Measurements from ENCODE around the gene CDK4. TPM values are rescaled to one million over a fixed set of nuclear protein-coding genes. Genes with fewer than 3 reads are reported as not detected.

CDK4 gene
- total RNA-seq (2022) (205 and 210 TPM in 2 replicates), Bru-seq, nascent RNA (percentile 95 among the genes with signal in this experiment), BruChase-seq, experiment 1, labeled RNA remaining after a 2-hour chase (percentile 96 among the genes with signal in this experiment), BruChase-seq, experiment 2, labeled RNA remaining after a 6-hour chase (percentile 98 among the genes with signal in this experiment)
- long read RNA-seq, transcript CDK4-201 (8 exons, 2,076 nt), result major isoform, 374 of 414 reads
- long read RNA-seq, partial matches to known transcripts, result 16 of 414 reads
- long read RNA-seq, other reads (novel, unspliced or antisense), result 18 of 414 reads

GRCh38 chr12:57751788-57752667, at the start of gene CDK4:
Gene CDK4 (minus strand): TSS chr12:57752310. CDS start chr12:57751717, 593 bp downstream.
- BruUV-seq (replicated peaks), result TSS peak; percentile 69
- no peak for TF ChIP-seq CTCF (IDR thresholded peaks at IDR 0.05; ENCODE audit: insufficient read depth in 1 of 2, low read depth in 1 of 2, low read length in 1 of 2, severe bottlenecking in 1 of 2, unreplicated experiment in 1 of 2)
- H3K4me3 ChIP-seq (ENCODE audit: low read depth, low read length), result peak within 1 kb of the TSS; percentile 83
- peak within 1 kb of the TSS; percentile 99 for H3K4me3 Mint-ChIP-seq (ENCODE audit: unreplicated experiment)
- H3K4me1 ChIP-seq, result peaks cover 16% of the 10 kb centered on the region; the same call in 1 of the 2 replicates
- no peaks in the 10 kb centered on the region for H3K9me3 Mint-ChIP-seq (ENCODE audit: unreplicated experiment)
- no peaks in the 10 kb centered on the region for H3K27me3 ChIP-seq (replicated peaks; ENCODE audit: control insufficient read depth, insufficient read depth, low read length)
- intact Hi-C loops (cut with micrococcal nuclease; ENCODE audit: unreplicated experiment), result loop anchor here (2.0 kb wide), 1 partner anchor 15 kb away; the partner anchor contains the start of gene CYP27B1
- peaks cover 27% of the 10 kb centered on the region for H3K4me1 Mint-ChIP-seq (ENCODE audit: low read depth, unreplicated experiment)
- DNase-seq, result peak; percentile 99 to 100
- CTCF ChIA-PET, result interaction anchor here (0.6 to 1.1 kb wide), 3 partner anchors 20 to 149 kb away, joined by 3 to 7 read pairs (median 4); partner anchors contain the start of genes CTDSP2, EEF1AKMT3 and METTL1
- H3K36me3 Mint-ChIP-seq (ENCODE audit: insufficient read depth, unreplicated experiment), result peaks cover 63% of the 10 kb centered on the region
- POLR2A ChIA-PET, result interaction anchor here (0.8 kb wide), 1 partner anchor 20 kb away, joined by 5 read pairs; the partner anchor contains the start of genes EEF1AKMT3 and METTL1
- peak within 1 kb of the TSS; percentile 99 for H3K27ac Mint-ChIP-seq (ENCODE audit: unreplicated experiment)
- H3K27me3 Mint-ChIP-seq (ENCODE audit: insufficient read depth, unreplicated experiment), result no peaks in the 10 kb centered on the region
- peaks cover 3% of the 10 kb centered on the region; the same call in 1 of the 2 replicates for H3K36me3 ChIP-seq (ENCODE audit: control insufficient read depth, insufficient read depth, low read length)
- H3K9me3 ChIP-seq, result no peaks in the 10 kb centered on the region

DNA sequence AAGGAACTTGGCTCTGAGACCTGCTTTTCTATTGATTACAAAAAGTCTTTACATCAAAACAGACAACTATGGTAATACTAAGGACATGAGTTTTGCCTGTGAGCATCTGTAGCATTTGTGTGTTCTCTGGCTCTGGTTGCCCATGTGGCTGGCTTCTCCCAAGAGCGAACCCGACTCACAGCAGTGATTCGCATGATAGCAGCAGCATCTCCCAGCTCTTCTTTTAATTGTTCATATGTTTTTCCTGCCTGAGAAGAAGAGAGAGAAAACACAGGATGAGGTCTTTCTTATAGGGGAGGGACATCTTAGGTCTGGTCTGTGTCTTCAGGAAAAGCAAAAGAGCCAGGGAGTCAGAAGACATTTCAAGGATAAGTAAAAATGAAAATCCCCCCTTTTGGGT, 48.9 kb upstream of the CDK4 start:
- peaks cover 29% of the 10 kb centered on the region for H3K36me3 Mint-ChIP-seq (ENCODE audit: insufficient read depth, unreplicated experiment)
- no peak for DNase-seq
- ChIA-PET CTCF (interaction anchor here (2.6 kb wide), 1 partner anchor 96 kb away, joined by 16 read pairs; no protein-coding TSS in a partner anchor), POLR2A (no interaction called here)
- Histone ChIP-seq H3K27me3 (replicated peaks; ENCODE audit: control insufficient read depth, insufficient read depth, low read length) (no peaks in the 10 kb centered on the region), H3K4me1 (no peaks in the 10 kb centered on the region), H3K4me3 (ENCODE audit: low read depth, low read length) (no peak overlapping the region), H3K36me3 (ENCODE audit: control insufficient read depth, insufficient read depth, low read length) (no peaks in the 10 kb centered on the region; the same call in 1 of the 2 replicates), H3K9me3 (no peaks in the 10 kb centered on the region)
- H3K9me3 Mint-ChIP-seq (ENCODE audit: unreplicated experiment), result no peaks in the 10 kb centered on the region
- H3K4me1 Mint-ChIP-seq (ENCODE audit: low read depth, unreplicated experiment), result no peaks in the 10 kb centered on the region
- no peak overlapping the region for H3K4me3 Mint-ChIP-seq (ENCODE audit: unreplicated experiment)
- intact Hi-C loops (cut with micrococcal nuclease; ENCODE audit: unreplicated experiment), result no loop called here
- no peak overlapping the region for H3K27ac Mint-ChIP-seq (ENCODE audit: unreplicated experiment)
- TF ChIP-seq CTCF (IDR thresholded peaks at IDR 0.05; ENCODE audit: insufficient read depth in 1 of 2, low read depth in 1 of 2, low read length in 1 of 2, severe bottlenecking in 1 of 2, unreplicated experiment in 1 of 2), result no peak
- no TSS peak for BruUV-seq (replicated peaks)
- no peaks in the 10 kb centered on the region for H3K27me3 Mint-ChIP-seq (ENCODE audit: insufficient read depth, unreplicated experiment)

DNA sequence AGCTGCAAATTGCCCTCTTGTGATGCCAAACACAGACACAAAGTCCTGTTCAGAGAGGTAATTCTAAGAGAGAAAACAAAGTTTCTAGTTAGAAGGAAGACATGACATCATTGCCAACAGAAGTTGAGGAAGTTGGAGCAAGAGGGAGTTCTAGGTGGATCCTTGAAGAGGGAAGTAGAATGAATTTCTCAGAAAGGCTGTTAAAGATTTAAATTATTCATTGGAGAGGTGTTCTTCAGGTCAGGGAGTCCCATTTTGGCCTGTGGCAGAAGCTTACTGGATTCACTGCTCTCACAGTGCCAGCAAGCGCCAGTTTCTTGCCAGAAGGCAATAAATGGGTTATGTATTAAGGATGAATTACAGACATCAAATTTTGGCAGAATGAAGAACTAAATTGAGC, 45.8 kb upstream of the CDK4 start:
- TF ChIP-seq CTCF (IDR thresholded peaks at IDR 0.05; ENCODE audit: insufficient read depth in 1 of 2, low read depth in 1 of 2, low read length in 1 of 2, severe bottlenecking in 1 of 2, unreplicated experiment in 1 of 2), result no peak
- no peaks in the 10 kb centered on the region; the same call in 1 of the 2 replicates for H3K36me3 ChIP-seq (ENCODE audit: control insufficient read depth, insufficient read depth, low read length)
- Mint-ChIP-seq H3K9me3 (ENCODE audit: unreplicated experiment) (no peaks in the 10 kb centered on the region), H3K27ac (ENCODE audit: unreplicated experiment) (no peak overlapping the region), H3K4me1 (ENCODE audit: low read depth, unreplicated experiment) (no peaks in the 10 kb centered on the region), H3K36me3 (ENCODE audit: insufficient read depth, unreplicated experiment) (peaks cover 42% of the 10 kb centered on the region), H3K27me3 (ENCODE audit: insufficient read depth, unreplicated experiment) (no peaks in the 10 kb centered on the region), H3K4me3 (ENCODE audit: unreplicated experiment) (no peak overlapping the region)
- no peaks in the 10 kb centered on the region for H3K9me3 ChIP-seq
- DNase-seq, result no peak
- intact Hi-C loops (cut with micrococcal nuclease; ENCODE audit: unreplicated experiment), result no loop called here
- no peaks in the 10 kb centered on the region for H3K27me3 ChIP-seq (replicated peaks; ENCODE audit: control insufficient read depth, insufficient read depth, low read length)
- H3K4me3 ChIP-seq (ENCODE audit: low read depth, low read length), result no peak overlapping the region
- BruUV-seq (replicated peaks), result no TSS peak
- ChIA-PET POLR2A (no interaction called here), CTCF (no interaction called here)
- no peaks in the 10 kb centered on the region for H3K4me1 ChIP-seq
